ENCODE results near the gene CHST6.
"Not testable (repeated sequence)": the region's sequence is repeated elsewhere in the genome, so short reads cannot be mapped to it uniquely, and the experiment has no call there.

CHST6 gene

DNA sequence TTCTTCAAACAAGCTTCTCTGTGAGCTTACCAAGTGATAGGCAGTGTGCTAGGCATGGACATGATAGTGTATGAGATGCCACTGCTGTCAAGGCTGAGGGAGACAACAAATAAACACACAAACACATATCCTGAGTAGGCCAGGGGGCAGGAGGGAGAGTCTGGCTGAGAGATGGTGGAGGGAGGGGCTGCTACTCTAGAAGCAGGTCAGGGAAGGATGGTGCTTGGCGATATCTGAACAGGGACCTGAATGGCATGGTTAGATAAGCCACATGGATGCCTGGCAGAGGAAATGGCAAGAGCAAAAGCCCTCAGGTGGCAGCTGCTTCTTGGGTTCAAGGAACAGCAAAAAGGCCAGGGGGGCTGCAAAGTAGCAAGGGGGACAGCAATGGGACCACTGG is 8.6 kb upstream of the CHST6 start:
- in situ Hi-C loops (cut with HindIII; ENCODE audit: low sequenced_read_pairs) = no loop called here

DNA sequence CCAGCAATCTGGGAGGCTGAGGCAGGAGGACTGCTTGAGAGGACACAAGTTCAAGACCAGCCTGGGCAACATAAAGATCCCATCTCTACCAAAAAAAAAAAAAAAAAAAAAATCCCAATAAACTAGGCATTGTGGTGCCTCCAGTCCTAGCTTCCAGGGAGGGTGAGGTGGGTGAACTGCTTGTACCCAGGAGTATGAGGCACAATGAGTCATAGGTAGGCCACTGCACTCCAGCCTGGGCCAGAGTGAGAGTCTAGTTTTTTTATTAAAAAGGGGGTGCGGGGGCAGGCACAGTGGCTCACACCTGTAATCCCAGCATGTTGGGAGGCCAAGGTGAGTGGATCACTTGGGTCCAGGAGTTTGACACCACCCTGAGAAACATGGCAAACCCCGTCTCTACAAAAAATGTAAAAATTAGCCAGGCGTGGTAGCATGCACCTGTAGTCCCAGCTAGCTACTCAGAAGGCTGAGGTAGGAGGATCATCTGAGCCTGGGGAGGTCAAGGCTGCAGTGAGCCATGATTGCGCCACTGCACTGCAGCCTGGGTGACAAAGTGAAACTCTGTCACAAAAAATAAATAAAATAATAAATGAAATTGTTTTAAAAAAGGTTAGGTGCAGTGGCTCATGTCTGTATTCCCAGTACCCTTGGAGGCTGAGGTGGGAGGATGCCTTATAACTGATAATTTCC is 7.8 kb upstream of the CHST6 start:
- in situ Hi-C loops (cut with HindIII; ENCODE audit: low sequenced_read_pairs) = no loop called here

DNA sequence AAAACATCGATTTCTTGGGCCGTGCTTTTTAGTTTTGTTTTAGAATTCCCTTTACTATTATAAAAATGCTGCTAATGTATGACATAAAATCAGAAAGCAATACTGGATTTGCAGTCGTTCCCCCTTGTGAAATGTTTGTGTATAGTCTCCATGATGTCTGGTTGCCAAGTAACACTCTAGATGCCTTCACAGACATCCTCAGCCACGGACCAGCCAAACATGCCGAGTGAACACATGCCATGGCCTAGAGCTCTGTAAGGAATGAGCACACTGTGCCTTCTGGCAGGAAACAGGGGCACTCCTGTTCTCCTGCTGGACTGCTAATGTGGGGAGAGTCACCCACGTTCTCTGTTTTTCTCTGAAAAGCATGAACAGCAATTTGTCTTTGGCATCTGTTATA is 6.6 kb upstream of the CHST6 start:
- in situ Hi-C loops (cut with HindIII; ENCODE audit: low sequenced_read_pairs) = not testable (repeated sequence)

DNA sequence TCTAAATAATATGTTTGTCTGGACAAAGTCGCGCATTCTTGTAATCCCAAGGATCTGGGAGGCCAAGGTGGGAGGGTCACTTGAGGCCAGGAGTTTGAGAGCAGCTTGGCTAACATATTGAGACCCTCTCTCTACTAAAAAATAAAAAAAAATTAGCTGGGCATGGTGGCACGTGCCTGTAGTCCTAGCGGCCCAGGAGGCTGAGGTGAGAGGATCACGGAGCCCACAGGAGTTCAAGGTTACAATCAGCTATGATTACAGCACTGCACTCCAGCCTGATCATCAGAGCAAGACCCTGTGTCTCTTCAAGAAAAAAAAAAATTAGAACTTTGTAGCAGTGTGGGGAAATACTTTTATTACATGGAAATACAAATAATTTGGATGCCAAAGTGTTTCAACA is 6.1 kb upstream of the CHST6 start:
- in situ Hi-C loops (cut with HindIII; ENCODE audit: low sequenced_read_pairs) = no loop called here

DNA sequence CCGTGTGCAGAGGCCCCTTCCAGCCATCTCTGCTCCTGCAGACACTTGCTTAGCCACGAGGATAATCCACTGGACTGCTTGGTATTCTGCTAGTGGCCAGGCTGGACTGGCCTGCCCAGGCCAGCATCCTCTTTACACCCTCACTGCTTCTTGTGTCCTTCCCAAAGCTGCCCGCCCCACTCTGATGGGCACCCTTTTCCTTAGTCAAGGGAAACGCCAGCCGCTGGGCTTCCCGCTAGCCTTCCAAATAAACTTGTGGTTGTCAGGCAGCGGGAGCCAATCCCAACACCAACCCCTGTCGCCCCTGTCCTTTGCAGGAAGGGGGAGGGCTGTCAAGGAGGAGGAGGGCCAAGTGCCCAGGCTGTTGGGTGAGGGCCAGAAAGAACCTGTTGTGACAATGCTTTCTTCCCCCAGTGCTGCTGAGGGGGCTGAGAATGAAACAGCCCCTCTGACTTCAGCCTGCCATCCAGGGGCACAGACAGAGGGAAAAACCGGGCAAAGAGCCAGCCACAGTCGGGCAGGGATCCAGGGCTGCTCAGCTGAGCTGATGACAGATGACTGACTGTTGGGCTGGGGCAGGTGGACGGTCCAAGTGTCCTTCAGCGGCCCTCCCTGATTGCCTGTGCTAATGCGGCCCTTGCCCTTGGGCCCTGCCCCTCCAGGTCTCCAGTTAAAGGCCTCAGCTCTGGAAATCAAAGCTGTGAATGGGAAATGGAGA is 3.5 kb upstream of the CHST6 start:
- in situ Hi-C loops (cut with HindIII; ENCODE audit: low sequenced_read_pairs) = not testable (repeated sequence)

DNA sequence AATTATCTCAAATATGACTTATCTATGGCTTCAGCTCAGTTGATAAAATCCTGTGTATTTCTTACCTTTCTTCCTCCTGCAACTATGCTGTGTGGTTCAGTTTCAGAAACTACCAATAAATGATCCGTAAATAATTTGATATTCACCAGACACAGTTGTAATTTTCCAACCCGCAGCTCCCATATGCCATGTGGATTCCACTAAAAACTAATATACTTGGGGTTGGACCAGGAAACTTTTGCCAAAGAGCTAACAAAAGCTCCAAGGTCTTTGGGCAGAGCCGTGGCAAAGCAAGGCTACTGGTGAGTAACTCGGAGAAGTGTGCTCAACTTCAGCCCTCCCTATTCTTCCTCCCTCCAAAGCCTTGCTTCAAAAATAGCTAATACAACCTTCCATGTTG is 2.3 kb upstream of the CHST6 start:
- in situ Hi-C loops (cut with HindIII; ENCODE audit: low sequenced_read_pairs) = no loop called here

DNA sequence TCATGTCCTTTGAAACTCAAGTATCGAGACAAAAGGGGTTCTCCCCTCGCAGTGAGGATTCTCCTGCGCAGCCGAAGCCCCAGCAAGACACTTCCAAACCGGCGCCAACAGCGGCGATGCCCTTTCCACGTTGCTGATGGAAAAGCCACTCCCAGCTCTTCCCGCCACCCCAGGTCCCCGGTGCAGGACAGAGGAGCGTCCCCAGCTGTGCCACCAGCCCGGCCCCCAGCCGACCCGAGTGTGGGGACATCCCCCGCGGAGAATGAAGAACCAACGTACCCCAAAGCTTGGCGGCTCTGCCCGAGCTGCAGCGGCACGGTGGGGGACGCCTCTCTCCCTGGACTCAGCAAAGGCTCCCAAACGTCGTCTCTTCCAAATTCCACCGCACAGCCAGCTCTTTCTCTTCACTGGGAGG is 573 bp downstream of the CHST6 start:
- in situ Hi-C loops (cut with HindIII; ENCODE audit: low sequenced_read_pairs) = no loop called here

DNA sequence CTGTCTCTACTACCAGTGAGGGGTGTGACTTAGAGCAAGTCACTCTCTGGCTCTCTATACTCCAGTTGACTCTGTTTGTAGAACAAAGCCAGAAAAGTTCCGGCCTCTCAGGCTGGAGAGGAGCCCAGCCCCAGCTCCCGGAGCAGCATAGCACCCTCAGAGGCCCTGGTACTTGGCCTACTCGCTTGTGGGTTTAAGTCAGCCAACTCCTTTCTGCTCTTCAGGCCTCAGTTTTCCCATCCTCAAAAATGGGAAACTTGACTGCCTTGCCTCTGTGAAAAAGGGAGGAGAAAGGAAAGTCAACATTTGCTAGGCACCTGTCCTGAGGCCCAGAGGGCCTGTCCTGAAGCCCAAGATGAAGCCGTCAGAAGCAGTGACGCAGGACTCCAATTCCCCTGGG is 1.1 kb downstream of the CHST6 start:
- in situ Hi-C loops (cut with HindIII; ENCODE audit: low sequenced_read_pairs) = no loop called here

DNA sequence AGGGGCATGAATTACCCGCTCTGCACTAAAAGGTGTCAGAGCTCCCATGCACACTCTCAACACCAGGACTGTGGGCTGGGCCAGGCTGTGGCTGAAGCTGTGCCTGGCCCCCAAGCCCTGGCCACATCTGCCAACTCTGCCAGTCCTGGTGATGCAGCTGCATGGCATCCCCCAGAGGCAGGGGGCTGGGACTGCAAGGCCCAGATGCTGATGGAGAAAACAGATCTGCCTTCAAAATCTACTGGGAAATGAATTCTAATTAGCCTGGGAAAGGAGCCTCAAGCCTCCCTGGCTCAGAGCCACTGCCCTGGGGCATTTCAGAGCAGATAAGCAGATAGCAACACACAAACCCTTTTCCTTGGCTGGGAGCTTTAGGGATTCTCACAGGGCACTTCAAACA is 3.4 kb downstream of the CHST6 start:
- in situ Hi-C loops (cut with HindIII; ENCODE audit: low sequenced_read_pairs) = no loop called here

DNA sequence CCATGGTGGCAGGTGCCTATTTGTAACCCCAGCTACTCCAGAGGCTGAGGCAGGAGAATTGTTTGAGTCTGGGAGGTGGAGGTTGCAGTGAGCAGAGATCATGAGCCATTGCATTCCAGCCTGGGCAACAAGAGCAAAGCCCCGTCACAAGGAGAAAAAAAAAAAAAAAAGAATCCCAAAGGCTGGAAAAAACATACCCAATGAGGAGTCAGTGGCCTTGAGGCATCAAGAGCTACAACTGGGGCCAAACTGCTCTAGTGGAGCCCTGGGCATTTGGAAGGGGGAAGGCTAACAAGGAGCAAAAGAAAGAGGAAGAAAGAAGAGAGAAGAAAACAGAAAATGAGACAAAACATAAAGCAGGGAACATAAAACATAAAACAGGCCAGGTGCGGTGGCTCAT is 6.9 kb downstream of the CHST6 start:
- in situ Hi-C loops (cut with HindIII; ENCODE audit: low sequenced_read_pairs) = no loop called here

DNA sequence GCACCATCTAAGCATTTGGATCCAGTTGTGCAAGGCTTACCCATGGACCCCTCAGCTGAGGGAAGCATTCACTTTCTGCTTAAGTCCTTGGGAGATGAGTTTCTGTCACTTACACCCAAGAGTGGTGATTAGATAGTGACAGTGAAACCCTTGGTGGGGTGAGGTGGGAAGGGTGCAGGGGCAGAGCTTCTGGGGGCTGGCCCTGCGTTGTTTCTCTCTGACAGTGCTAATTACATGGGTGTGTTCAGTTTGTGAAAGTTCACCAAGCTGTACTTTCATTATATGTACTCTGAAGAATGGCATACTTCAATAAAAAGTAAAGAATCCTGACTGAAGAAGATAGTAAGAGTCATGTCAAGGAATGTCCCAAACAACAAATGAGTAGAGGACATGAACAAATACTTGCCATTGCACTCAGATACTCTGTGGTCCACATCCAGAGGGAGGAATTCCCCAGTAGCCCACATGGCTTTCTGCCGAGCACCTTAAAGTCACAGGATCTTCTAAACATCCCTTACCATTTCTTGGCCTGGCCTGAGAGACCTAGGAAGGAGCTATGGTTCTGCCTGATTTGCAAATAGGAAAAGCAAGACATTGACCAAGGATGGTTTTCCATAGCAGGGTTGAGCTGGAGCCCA is 8.4 kb downstream of the CHST6 start:
- in situ Hi-C loops (cut with HindIII; ENCODE audit: low sequenced_read_pairs) = no loop called here

DNA sequence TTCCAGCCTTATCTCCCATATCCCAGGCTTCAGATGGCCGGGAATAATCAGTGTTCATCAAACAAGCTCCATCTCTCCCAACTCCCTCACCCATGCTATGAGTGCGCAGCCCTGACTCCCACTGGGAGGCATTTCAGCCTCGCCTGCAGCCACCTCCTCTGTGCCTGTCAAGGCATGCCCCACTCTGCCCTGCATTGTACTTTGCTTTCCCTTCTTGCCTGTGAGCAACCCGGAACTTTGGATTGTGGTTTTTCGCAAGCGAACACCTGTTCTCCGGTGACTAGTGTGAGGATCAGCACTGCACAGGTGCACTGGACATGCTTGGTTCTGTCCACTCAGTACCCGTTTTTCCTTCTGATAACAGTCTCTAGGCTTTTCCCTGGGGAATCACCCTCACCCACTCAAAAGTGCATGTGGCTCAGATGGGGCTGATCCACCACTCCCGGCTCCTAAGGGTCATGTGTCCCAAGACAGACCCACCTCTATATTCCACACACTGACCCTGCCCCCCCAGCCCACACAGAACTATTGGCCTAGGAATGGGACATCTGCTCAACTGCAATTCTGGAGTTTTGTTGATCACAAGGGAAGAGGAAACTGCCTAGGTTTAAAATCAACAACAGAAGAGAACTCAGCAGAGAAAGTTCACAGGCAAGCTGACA is 9.1 kb downstream of the CHST6 start:
- in situ Hi-C loops (cut with HindIII; ENCODE audit: low sequenced_read_pairs) = no loop called here

DNA sequence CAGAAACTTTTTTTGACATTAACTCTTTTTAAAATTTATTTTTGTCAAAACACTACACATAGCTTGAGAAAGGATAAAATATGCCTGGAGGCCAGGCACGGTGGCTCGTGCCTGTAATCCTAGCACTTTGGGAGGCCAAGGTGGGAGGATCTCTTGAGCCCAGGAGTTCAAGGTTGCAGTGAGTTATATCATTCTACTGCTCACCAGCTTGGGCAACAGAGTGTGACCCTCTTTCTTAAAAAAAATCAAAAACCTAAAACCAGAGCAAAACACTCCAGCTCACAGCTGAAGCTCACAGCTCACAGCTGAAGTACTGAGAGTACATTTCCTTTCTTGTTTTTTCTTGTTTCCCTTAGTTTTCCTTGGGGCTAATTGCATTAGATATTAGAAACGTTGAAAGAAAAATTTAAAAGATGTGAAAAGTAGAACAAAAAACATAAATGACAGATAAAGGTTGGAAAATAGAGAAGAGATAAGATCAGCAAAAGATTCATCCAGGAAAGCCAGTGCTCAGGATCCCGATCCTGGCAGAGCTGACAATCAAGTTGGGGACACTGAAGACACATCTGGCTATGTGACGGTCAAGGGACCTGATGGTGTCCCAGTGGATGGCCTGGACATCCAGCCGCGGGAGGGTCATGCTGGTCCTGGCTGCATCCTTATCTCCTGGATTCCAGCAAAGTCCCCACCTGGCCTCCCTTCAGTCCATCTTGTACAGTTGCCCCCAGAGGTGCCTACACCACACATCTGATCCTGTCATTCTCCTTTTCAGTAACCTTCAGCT is 9.8 kb downstream of the CHST6 start:
- in situ Hi-C loops (cut with HindIII; ENCODE audit: low sequenced_read_pairs) = no loop called here

DNA sequence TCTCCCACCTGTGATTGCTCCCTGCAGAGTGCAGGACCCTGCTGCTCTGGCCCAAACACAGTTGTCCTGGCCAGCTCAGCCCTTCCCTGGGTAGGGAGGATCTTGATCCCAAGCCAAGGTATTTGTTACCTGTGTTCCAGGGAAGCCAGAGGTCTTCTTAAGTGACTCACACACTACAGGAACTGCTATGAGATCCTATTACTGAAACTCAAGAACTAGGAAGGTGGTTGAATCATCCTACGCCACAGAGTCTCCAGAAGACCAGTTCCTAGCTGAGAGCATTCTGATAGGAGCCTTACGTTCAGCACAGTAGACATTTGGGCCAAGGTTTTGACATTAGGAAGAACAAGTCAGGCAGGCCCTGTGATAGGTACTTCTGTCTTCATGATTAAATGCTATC is 12.0 kb downstream of the CHST6 start:
- in situ Hi-C loops (cut with HindIII; ENCODE audit: low sequenced_read_pairs) = no loop called here

DNA sequence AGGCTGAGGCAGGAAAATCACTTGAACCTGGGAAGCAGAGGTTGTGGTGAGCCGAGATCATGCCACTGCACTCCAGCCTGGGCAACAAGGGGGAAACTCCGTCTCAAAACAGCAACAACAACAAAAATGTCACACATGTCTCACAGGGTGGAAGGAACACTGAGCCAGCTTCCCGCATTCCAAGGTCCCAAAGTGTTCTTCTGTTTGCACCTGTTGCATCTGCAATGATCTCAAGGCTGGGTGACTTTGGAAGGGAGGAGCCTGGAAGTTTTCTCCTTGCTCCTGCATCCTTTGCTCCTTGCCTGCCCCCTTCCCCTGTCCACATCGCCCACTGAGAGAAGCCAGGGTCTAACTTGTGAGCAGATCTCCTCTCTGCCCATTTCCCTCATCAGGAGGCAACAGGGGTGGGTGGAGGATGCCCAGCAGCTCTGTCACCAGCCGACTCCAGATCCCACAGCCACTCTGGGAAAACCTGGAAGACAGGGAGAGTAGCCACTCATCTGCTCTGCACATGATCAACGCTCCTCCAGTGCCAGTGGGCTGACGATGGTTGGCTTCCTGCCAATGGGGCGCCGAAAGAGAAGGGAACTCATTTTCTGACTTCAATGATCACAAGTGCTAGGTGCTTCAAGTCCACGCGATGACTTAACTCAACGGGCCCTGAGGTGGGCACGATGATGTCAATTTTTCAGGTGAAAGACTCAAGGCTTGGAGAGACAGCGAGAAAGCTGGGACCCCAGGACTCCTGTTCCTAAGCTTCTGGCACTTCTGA is 12.6 kb downstream of the CHST6 start:
- in situ Hi-C loops (cut with HindIII; ENCODE audit: low sequenced_read_pairs) = no loop called here

DNA sequence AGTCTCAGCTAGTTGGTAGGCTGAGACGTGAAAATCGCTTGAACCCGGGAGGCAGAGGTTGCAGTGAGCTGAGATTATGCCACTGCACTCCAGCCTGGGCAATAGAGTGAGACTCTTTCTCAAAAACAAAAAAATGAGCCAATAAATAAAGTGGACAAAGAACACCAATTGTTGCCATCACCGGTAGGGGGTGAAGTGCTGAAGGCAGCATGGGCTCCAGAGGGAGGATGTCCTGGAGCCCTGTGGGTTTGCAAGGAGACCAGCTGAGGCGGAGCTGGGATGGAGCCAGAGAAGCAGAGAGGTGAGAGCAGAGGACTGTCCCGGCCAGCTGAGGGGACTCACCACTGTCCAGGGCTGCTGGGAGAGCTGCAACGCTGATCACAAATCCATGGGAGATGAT is 13.8 kb downstream of the CHST6 start:
- in situ Hi-C loops (cut with HindIII; ENCODE audit: low sequenced_read_pairs) = no loop called here

DNA sequence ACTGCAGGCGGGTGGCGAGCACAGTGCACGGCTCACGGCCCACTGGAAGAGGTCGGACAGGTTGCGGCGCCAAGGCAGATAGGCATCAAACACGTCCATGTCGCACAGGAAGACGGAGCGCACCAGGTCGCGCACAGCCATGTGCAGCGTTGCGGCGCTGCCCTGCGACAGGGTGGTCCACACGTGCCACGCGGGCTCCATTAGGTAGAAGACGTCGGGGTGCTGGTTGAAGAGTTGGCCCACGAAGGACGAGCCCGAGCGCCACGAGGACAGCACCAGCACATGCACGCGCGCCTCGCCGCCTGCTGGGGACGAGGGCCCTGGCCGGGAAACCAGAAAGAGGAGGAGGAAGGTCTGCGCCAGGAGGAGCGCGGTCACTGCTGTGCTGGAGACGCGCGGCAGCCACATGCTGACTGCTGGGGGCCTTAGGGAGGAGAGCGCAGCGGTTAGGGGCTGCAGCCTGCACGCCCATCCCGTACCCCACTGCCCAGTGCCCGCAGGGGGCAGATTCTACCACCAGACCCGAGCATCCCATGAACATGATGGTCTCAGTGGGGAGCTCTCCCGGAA is 15.7 kb downstream of the CHST6 start:
- in situ Hi-C loops (cut with HindIII; ENCODE audit: low sequenced_read_pairs) = no loop called here

DNA sequence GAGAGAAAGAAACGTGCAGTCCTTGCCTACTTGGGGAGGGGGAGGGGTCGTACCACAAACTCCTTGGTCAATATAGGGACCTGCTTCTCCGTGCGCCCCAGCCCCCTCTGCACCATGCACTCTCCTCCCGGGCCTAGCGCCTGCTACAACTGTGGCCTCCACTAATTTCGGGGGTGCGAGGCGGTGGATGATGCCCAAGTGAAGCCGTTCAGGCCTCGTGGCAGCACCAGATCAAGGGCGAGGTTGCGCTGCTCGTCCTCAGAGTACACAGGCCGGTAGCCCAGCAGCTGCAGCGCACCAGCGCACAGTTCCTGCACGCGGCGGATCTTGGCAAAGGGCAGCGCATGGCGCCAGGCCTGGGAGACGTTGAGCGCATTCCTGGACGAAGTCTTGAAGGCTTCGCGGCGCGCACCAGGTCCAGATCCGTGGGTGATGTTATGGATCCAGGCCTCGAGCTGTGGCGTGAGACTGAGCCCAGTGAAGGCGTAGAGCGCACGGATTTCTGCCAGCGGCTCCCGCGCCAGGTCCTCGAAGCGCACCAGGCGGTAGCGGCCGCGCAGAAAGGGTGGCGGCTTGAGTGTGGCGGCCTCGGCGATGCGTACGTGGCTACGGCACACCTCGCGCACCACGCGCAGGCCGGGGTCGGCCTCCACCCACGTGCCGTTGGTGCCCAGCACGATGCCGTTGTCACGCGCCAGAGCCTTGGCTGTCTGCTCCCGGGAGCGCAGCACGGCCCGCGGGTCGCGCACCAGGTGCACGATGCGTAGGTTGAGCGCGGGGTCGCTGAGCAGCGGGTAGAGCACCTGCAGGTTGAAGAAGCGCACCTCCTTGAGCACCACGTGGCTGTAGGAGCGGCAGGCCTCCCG is 16.5 kb downstream of the CHST6 start:
- in situ Hi-C loops (cut with HindIII; ENCODE audit: low sequenced_read_pairs) = no loop called here
